T-helper 1 cell (primary cell): ENCODE data around the gene RFWD3.
"Not testable (repeated sequence)": the region's sequence is repeated elsewhere in the genome, so short reads cannot be mapped to it uniquely, and the experiment has no call there.

Experiments
- DNase-seq, 5 donors: peaks; one replicate each; pipeline ENCODE4 v3.0.0-alpha.2; 2012 to 2020

The RFWD3 gene

DNA sequence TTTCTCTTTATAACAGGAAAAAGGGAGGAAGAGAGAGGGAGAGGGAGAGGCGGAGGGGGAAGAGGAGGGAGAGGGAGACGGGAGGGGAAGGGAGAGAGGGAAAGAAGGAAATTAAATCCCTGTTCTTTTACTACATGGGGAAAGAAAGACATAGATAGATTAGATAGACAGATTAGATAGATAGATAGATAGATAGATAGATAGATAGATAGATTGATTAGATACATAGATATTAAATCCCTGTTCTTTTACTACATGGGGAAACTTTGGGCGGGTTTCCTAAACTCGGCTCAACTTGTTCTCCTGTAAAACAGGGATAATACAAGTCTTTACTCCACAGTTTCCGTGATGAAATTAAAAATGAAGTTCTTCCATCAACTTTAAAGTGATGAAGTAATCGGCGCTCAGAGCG, 661 bp downstream of the RFWD3 start:
- no peak for DNase-seq

DNA sequence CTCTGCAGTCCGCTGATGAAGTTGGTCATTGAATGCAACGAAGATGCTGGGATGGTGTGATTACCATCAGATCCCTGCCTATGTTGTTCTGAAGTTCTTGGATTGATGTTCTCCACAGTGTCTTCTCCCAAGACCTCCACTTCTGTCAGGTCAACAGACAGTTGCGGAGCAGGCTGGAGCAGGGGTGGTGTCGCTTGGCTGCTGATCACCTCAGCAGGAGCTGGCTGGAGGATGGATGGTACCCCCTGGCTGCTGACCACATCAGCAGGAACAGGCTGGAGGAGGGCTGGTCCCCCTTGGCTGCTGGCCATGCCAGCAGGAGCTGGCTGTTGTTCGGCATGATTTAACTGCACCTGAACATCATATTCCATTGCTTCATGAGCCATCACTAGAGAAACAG, 5.6 kb downstream of the RFWD3 start:
- no peak for DNase-seq

DNA sequence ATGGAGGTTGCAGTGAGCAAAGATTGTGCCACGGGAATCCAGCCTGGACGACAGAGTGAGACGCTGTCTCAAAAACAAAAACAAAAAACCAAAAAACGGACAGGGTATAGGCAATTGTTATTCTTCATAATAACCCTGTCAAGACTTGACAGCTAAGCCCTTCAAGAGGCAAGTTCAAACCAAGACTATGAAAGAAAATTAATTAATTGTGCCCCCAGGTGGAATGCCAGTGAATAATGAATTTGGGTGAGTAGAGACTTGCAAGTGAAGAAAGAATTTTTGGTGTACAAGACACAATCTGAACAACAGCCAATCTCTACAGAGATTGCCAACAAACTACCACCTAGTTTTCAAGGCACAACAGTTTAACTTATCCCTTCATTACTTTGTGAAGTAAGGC, 6.3 kb downstream of the RFWD3 start:
- DNase-seq = no peak

DNA sequence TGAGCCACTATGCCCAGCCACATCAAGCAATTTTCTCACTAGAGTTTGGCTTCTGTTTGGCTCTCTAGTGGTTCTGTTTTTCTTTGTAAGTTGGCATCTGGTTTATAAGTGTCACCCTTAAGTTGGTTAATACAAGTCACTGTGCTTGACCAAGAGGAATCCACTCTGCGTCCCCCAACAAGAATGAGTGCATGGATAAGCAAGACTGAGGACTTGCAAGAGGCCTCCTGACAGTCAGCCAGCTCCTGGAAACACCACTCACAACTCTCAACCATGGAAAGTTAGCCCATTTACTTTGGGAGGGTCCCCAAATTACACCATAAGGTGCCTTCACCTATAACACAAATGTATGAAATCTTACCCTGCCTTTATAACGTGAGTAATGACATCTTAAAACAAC, 7.6 kb downstream of the RFWD3 start:
- DNase-seq = no peak

DNA sequence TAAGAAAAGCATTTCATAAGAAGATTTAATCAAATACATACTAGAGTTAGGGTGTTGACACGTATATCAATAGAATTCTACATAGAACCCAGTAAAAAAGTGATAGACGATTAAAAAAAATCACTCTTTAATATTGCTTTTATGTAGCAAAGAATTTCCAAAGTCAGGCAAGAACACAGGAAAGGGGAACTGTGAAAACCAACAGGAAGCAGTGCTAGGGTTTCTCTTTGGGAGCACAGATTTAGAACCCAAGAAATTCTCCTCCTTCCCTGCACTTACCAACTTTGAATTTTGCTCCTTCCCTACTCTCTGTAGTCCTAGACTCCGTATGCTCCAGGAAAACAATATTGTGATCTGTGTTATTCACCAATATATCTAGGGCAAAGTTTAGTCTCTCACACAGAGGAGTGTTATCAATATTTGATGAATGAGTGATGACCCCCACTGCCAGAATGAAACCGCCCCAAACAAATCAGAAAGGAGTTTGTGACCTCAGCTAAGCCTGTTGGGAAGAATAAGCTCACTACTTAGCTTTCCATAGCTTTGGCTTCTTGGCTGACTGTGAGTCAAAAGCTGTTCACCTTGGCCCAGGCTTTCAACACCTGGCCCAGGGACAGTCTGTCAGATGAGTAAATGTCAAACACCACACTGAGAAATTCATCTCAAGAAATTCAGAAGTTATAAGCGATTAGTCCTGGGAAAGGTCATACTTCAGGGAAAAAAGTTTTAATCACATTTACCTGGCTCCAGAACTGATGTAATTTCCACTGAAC, 8.6 kb downstream of the RFWD3 start:
- no peak for DNase-seq

DNA sequence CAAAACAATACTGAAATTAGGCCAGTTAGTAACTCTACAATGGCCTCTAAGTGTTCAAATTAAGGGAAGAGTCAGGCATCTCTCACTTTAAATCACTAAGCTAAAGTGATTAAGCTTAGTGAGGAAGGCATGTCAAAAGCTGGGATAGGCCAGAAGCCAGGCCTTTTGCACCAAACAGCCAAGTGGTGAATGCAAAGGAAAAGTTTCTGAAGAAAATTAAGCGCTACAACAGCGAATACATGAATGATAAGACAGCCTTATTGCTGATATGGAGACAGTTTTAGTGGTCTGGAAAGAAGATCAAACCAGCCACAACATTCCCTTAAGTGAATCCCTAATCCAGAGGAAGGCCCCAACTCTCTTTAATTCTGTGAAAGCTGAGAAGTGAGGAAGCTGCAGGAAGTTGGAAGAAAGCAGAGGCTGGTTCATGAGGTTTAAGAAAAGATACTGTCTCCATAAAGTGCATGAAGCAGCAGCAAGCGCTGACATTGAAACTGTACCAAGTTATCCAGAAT, 12.1 kb downstream of the RFWD3 start:
- no peak for DNase-seq

DNA sequence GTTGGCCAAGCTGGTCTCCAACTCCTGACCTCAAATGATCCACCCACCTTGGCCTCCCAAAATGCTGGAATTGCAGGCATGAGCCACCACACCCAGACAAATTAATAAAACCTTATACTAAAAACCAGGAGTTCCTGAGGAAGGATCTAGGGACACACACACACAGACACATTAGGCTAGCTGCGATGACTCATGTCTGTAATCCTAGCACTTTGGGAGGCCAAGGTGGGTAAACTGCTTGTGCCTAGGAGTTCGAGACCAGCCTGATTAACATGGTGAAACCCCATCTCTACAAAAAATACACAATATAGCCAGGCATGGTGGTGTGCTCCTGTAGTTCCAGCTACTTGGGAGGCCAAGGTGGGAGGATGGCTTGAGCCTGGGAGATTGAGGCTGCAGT, 13.8 kb downstream of the RFWD3 start:
- not testable (repeated sequence) for DNase-seq

DNA sequence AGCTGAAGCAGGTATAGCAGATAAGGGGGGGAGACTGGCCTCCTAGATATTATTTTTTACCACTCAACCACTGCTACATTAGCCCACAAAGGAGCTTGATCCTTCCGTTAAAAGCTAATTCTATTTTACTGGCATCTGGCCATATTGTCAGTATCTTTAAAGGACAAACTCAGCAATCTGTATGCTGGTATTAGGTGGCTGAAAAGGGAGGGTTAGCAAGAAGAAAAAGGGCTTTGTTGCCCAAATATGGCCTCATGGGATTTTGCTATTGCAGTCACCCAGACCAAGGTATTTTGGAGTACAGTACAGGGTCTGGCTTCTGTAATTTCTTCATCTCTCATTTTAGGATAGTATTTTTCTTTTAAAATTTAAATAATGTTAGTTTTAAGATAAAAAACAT, 14.4 kb downstream of the RFWD3 start:
- no peak for DNase-seq

DNA sequence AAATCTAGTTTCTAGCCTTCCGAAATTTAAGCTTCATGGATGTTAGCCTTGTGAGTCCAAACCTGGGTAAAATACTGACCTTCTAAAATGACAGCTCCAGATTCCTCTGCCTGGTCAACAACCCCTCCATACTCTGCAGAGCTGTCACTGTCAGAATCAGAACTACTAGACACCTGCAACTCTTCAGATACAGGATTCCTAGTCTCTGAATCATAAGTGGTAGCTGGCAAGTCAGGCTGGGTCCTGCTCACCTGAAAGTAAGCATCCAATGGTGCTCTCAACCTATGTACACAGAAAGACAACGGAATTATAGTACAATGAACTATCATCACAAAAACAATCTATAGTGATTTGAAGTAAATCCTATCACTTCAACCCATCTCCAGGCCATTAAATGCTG, 14.8 kb downstream of the RFWD3 start:
- no peak for DNase-seq

DNA sequence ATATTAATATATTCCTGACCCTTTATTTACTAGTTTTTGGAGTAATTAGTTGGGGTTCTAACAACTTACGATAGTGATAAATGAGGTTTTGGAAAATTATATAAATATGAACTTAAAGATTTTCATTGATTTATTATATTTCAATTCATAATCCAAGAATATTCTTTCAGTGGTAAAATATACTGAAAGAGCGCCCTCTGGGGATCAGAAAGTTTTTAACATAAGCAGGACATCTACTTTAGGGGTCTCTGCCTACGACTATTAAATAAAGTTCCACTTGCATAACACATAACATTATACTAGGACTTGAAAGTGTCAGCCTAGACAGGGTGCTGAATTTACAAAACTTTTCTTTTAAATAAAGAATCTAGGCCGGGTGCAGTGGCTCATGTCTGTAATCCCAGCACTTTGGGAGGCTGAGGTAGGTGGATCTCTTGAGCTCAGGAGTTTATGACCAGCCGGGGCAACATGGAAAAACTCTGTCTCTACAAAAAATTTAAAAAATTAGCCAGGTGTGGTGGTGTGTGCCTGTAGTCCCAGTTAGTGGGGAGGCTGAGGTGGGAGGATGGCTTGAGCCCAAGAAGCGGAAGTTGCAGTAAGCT, 15.6 kb downstream of the RFWD3 start:
- no peak for DNase-seq

DNA sequence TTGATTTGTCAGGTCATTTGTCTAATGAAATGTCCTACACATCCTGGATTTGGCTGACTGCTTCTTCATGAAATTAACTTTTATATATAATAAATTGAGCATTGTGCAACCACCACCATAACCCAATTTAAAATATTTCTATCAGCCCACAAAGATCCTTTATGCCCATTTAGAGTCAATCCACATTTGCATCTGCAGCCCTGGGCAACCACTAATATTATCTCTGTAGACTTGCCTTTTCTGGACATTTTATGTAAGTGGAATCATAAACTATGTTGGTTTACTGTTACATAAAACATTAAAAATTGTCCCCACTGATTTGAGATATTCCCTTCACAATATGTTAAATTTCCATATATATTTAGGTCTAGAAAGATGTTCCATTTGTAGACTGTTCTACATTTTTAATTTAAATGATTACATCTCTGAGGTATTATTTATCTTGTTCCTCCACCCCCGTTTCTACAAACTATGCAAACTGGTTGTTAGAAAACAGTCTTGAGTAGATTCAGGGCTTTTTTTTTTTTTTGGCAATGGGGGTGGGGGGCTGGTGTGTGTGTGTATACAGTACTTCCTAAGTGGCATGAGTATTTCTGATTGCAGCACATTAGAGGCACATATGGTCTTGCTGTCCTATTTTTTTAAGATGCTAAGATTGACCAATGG, 16.7 kb downstream of the RFWD3 start:
- DNase-seq = no peak

DNA sequence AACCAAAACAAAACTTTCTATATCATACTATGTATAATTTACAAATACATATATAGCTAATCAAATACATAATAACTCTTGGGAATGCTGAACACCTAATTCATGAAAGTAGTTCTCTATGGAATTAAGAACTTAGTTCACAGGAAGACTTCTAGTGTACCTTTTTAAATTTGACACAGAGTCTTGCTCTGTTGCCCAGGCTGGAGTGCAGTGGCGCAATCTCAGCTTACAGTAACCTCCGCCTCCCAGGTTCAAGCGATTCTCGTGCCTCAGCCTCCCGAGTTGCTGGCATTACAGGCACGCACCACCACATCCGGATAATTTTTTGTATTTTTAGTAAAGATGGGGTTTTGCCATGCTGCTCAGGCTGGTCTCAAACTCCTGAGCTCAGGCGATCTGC, 24.7 kb downstream of the RFWD3 start:
- DNase-seq = no peak

DNA sequence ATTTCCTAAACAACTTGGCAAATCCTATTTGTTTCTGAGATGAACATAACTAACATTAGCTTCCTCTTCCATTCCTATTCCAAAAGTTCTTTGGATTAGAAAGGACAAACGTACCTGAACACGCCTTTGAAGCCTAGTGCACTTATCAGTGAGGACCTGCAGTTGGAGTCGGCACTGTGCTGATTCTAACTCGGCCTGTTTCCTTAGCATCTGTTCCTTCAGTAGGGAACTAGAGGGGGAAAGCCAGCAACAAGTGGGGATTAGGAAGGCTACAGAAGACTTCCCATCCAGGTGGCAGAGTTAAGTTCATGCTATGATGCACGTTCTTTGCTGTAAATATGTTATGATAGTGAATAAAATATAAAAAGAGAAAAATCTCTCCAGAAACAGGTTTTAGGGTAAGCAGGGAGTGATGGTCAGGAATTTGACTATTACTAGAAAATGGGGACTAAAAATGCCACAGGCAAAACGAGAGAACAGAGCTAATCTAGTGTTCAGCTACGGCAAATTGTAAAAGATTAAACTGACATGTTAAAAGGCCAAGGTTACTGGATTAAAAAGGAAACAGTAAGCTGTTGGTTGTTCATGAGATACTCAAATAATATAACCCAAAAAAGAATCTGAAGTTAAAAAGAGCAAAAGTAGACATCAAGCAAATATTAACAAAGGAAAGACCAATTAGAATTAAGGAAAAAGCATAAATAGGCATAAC, 28.8 kb downstream of the RFWD3 start:
- DNase-seq = no peak

DNA sequence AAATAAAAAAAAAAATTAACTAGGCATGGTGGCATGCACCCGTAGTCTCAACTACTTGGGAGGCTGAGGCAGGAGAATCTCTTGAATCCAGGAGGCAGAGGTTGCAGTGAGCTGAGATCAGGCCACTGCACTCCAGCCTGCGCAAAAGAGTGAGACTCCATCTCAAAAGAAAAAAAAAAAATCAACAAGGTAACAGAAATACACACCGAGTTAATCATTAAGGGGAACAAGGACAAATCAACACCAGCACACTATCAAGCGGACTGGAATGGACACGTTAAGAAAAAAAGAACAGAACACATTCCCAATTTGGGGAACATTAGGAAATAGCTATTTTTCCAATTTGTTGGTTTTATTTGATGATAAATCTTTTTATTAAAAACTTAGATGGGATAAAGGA, 31.4 kb downstream of the RFWD3 start:
- no peak for DNase-seq

DNA sequence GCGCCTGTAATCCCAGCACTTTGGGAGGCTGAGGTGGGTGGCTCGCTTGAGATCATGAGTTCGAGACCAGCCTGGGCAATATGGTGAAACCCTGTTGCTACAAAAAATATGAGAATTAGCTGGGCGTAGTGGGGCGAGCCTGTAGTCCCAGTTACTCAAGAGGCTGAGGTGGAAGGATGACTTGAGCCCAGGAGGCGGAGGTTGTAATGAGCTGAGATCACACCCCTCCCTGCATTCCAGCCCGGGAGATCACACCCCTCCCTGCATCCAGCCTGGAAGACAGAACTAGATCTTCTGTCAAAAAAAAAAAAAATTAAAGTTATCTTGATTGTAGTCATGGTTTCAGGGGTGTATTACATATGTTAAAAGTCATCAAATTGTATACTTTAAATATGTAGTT, 33.0 kb downstream of the RFWD3 start:
- DNase-seq = no peak

DNA sequence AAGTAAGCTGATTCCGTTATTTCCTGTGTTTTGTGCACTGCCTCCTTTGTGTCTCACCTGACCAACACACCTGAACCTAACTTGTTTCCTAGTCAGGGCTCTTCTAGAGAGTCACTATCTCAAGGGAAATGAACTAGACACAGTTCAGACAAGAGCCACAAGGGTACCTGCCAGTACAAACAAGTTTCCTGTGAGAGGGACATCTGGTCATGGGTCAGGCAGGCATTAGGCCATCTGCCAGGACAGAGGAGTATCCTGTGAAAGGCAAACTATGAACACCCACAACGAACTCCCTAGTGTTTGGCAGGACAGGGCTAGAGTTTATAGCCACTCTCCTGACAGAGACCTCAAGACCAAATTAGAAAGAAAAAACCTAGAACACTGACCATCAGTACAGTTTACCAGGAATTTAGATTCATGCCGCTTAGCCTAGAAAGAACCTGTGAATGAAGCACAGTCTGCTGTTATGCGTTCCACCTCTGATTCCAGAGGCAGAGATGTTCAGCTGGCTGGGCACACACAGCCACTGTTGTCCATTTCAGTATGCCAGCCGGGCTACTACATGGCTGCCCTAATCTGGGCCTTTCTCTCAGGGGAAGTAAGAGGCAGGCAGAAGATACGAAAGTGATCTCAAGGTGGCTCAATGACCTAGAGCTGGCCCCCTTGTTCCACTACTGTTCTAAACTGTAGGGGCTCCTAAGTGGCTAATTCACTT, 39.0 kb downstream of the RFWD3 start:
- no peak for DNase-seq

DNA sequence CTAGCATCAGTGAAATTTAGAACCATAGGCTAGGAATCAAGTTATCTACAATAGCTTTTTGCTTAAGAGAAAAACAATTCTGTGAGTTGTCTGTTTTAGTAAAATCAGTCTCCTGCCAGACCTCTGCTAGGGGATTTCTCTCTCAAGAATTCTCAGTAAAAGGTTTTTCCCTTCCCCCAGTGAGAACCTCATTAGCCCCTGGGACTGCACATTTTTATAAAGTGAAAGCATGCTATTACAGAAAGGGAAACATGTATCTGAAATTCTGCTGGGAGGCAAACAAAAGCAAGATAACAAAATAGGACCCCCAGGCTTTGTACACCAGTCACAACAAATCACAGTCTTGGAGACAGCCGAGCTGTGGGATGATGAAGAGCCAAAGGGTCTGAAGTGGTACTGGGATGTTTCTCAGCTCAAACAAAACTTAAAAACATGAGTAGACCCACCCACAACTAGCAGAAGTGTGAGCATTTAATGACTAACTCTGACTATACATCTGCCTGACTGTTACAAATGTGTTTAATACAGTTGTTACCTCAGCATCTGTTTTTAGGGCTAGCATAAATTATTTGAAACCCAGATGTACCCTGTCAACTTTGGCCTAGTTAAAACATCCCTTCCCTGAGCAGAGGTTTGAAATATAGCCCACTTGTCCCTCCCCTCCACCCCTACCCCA, 39.8 kb downstream of the RFWD3 start:
- DNase-seq = no peak

DNA sequence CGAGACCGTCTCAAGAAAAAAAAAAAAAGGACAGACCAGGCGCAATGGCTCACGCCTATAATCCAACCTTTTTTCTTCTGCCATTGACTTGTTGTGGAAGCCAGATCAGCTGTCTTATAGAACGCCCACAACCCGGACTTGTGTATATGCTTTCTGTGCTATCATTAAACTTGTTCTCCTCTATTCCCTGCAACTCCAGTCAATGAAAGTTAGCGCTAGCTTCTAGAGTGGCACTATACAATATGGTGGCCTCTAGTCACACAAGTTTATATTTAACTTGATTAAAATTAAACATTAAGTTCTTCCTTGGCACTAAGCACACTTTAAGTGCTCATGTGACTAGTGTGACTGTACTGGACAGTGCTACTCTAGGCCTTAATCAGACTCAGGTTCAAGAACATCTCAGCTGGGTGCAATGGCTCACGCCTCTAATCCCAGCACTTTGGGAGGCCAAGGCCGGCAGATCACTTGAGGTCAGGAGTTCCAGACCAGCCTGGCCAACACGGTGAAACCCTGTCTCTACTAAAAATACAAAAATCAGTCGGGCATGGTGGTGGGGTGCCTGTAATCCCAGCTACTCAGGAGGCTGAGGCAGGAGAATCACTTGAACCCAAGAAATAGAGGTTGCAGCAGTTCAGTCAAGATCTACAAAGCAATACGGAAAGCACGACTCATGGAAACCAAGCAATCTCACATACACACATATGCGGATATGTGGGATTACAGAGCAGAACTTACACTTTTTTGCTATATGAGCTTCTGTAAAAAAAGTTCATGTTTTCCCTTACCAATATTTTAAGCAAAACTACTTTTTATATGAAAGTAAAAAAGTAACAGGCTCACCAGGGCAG, 41.0 kb downstream of the RFWD3 start:
- DNase-seq = no peak

DNA sequence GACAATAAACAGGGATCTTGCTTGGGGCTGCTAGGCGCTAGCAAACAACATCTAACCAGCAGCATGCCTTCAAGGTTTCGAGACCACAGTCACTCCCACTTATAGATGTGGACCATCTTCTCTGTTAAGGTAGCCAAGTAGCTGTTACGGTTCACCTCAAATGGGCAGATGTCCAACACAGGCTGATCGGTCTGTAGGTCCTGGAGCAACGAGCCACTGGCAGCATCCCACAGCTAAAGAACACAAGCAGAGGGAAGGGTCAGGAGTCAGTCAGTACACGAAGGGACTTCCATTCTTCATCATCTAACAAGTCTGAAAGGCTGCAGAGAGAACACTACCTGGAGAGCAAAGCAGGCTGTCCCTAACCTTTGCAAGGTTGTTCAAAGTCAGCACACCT, 42.8 kb downstream of the RFWD3 start:
- no peak for DNase-seq

DNA sequence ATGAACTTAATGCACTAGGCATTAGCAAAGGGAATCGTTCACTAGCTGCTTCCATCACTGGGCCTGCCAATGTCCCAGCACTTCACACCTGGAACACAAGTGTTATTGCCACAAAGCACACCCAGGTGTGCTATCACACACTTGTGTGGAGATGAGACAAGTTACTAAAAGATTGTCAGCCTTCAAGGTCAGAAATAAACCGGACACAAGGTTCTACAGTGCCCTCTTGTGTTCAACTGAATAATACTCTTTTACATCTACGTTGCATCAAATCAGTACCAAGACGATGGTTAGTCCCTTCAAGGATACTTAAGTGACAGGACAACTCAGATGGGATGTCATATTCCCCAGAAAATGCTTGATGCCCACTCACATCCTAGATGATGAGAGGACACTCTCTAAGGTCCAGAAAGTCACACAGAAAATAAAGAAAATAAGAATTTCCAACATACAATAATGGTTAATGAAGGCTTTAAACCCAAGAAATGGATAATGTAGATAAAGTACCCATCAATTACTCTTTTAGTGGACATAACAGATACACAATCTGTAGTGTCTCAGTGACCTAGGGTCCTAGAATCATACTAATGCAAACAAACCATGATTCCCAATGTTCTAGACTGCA, 43.4 kb downstream of the RFWD3 start:
- DNase-seq = peak in 1 of 5 donors; percentile 49

DNA sequence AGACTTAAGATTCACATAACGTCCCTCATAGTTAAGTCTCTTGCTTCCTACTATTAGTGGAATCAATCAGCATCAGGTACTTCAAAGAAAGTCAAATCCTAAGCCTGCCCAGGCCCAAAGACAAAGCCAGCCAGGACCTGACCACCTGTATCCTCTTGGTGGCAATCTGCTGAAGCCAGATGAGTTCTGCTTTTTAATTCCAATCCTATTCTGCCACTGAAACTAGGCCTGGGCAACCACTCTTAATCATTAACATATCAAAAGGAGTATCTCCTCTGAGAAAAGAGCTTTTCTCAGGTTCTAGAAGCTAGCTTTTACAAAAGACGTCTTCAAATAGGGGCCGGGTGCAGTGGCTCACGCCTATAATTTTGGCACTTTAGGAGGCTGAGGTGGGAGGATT, 44.7 kb downstream of the RFWD3 start:
- DNase-seq = no peak
